NCI-H2196 treated with DMSO at 0.1 percent for 48 hours (cell line): Measurements from ENCODE around the gene P3H3.

Experiments
- DNase-seq: peaks from one replicate; lab custom pipeline; 2025; ENCODE audit not compliant: unreplicated experiment; lab: John Stamatoyannopoulos, UW

The P3H3 gene

DNA sequence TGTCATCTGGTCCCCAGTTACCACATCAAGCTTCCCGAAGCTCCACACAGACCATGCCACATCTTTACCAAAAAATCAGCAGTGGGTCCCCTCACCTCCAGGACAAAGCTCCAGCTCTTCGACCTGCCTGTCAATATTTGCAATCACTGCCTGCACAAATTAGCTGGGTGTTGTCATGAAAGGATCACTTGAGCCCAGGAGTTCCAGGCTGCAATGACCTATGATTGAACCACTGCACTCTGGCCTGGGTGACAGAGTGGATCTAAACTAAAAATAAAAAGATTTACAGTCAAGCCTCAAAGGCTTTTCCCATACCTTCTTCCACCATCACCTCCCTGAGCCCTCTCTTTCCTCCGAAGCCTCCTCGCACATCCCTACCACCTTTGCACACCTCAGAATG lies 31.6 kb upstream of the P3H3 start:
- DNase-seq: no peak

DNA sequence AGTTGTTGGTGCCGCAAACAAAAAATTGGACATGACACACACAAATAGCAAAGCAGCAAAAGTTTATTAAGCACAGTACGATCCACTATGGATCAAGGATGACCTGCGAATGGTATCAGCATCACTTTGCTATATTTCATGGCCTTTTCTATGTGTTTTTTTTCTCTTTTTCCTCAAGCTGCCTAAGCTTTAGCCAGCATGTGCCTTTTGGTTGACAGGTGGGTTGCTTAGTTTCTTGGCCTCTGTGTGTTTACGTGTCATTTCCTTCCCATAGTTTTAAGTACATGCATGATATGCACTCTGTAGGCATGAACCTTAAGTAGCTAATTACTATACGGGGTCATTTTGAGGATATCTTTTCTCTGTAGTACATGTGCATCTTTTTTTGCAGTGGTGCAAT lies 29.1 kb upstream of the P3H3 start:
- no peak for DNase-seq

DNA sequence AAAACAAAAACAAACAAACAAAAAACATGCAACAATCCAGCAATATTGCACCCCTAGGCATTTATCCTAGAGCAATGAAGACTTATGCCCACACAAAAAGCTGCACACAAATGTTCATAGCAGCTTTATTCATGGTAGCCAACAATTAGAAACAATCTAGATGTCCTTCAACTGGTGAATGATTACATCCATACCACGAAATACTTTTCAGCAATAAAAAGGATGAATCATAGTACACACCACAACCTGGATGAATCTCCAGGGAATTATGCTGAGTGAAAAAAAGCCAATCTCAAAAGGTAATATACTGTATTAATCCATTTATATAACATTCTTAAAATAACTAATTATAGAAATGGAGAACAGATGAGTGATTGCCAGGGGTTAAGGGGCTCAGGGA lies 21.0 kb upstream of the P3H3 start:
- no peak for DNase-seq

DNA sequence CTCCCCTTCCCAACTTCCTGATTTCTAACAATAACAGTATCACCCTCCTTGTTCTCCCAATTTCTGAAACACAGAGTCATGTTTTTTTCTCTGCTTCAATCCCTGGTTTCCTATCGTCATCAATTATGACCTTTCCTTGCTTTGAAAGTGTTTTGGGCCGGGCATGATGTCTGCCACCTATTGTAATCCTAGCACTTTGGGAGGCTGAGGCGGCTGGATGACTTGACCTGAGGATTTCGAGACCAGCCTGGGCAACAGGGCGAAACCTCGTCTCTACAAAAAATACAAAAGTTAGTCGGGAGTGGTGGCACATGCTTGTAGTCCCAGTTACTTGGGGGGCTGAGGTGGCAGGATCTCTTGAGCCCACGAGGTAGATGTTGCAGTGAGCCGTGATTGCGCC lies 19.2 kb upstream of the P3H3 start:
- DNase-seq: no peak

DNA sequence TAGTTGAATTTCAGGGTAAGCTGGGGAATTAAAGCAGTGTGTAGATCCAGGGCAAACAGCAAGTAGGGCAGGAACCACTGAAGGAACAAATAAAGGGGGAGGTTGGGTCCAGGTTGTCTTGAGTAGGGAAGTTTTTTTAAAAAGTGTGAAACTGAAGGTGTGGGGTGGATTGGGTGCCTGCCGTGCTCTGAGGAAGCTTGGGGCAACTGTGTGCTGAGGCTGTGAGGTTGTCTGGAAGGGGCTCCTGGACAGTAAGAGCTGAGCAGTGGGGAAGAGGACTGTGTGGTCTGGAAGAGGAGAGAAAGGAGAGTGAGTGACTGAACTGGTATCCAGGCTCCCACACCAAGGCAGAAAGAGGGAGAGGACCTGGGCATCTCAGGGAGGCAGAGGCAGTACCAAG lies 17.4 kb upstream of the P3H3 start:
- no peak for DNase-seq

DNA sequence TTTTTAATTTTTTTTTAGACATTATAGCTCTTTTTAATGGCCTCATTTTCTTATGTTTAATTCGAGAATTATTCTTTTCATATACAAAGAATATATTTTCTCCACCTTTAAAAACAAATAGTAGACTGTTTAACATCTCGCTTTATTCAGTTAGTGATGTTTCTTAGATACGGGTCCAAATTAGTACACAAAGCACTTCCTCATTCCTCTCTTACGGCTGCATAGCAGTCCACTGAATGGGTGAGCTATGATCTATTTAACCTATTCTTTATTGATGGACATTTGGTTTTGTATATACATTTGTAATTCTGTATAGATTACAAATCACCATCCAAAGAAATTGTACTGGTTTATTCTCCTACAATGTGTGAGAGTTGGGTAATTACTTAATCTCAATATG lies 14.8 kb upstream of the P3H3 start:
- DNase-seq: no peak

DNA sequence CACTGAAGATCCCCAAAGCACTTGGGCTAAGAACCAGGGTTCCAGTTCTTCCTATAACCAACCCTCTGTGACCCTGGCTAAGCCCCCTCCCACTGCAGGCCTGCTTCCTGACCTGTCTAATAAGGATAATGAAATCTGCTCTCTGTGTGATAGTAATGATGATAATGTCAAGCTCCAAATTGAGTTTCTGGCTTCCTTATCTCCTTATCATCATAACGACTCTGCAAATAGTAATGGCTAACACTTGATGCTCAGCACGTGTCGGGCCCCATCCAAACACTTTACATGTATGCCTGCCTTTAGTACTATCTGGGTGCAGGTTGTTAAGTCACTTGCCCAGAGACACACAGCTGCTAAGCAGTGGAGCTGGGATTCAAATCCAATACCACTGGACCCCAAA lies 11.6 kb upstream of the P3H3 start:
- DNase-seq: no peak

DNA sequence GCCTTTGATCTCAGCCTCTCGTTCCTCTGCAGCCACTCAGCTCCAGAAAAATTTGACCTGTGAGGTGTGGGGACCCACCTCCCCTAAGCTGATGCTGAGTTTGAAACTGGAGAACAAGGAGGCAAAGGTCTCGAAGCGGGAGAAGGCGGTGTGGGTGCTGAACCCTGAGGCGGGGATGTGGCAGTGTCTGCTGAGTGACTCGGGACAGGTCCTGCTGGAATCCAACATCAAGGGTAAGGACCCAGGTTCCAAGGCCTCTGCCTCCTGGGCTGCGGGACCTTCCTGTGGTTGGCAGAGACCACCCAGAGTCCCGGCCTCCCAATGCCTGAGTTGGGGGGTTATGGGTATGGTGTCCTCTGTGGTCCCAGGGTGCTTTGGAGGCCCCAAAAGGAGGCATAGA lies 11.1 kb upstream of the P3H3 start:
- DNase-seq: no peak

DNA sequence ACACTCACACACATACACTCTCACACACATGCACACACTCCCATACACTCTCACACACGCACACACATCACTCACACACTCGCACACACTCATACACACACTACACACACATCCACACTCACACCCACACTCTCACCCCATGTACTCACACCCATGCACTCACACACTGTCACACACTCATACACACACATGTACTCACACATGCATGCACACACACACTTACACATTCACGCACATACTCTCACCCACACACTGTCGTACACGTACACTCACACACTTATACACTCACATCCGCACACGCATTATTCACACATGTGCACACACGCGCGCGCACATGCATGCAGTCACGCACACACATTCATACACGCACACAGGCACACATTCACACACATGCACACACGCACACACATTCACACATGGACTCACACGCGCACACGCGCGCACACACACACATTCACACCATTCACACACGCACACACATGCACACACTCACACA lies 10.5 kb upstream of the P3H3 start:
- no peak for DNase-seq

DNA sequence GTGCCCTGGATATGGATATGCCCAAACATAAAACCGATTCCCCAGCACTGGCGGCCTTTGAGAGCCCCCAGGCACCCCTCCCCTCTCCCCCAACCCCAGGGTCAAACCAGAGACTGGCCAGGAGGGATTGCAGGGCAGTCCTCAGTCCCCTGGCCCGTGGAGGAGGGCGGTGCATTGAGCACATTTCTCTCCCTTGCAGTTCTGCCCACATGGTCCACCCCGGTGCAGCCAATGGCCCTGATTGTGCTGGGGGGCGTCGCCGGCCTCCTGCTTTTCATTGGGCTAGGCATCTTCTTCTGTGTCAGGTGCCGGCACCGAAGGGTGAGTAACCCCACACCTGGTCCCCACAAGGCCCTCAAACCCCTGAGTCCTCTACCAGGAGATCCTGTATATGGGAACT lies 10.0 kb upstream of the P3H3 start:
- DNase-seq: no peak

DNA sequence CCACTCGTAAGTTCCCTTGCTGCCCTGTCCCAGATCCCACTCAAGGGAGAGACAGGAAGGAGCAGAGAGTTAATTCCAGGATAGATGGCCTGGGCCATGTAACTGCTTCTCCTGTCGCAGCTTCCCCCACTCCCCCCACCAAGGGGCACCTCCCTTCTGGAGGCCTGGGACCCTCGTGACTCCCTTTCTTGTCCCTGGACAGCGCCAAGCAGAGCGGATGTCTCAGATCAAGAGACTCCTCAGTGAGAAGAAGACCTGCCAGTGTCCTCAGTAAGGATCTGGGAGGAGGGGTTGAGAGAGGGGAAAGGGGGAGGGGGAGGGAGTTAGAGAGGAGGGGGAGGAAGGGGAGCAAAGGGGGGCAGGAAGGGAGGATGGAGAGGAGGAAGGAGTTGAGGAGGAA lies 9.6 kb upstream of the P3H3 start:
- no peak for DNase-seq

DNA sequence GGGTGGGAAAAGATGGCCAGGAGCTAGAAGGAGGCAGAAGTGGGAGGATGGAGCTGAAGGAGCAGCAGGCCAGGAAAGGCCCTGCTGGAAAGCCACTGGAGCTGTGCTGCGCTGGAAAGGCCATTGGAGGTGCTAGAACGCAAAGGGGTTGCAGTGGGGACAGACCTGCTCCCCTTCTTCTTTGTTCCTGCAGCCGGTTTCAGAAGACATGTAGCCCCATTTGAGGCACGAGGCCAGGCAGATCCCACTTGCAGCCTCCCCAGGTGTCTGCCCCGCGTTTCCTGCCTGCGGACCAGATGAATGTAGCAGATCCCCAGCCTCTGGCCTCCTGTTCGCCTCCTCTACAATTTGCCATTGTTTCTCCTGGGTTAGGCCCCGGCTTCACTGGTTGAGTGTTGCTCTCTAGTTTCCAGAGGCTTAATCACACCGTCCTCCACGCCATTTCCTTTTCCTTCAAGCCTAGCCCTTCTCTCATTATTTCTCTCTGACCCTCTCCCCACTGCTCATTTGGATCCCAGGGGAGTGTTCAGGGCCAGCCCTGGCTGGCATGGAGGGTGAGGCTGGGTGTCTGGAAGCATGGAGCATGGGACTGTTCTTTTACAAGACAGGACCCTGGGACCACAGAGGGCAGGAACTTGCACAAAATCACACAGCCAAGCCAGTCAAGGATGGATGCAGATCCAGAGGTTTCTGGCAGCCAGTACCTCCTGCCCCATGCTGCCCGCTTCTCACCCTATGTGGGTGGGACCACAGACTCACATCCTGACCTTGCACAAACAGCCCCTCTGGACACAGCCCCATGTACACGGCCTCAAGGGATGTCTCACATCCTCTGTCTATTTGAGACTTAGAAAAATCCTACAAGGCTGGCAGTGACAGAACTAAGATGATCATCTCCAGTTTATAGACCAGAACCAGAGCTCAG lies 8.8 kb upstream of the P3H3 start:
- no peak for DNase-seq

DNA sequence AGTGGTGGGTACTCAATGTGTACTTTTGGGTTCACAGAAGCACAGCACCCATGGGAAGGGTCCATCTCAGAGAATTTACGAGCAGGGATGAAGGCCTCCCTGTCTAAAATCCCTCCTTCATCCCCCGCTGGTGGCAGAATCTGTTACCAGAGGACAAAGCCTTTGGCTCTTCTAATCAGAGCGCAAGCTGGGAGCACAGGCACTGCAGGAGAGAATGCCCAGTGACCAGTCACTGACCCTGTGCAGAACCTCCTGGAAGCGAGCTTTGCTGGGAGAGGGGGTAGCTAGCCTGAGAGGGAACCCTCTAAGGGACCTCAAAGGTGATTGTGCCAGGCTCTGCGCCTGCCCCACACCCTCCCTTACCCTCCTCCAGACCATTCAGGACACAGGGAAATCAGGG lies 8.0 kb upstream of the P3H3 start:
- no peak for DNase-seq

DNA sequence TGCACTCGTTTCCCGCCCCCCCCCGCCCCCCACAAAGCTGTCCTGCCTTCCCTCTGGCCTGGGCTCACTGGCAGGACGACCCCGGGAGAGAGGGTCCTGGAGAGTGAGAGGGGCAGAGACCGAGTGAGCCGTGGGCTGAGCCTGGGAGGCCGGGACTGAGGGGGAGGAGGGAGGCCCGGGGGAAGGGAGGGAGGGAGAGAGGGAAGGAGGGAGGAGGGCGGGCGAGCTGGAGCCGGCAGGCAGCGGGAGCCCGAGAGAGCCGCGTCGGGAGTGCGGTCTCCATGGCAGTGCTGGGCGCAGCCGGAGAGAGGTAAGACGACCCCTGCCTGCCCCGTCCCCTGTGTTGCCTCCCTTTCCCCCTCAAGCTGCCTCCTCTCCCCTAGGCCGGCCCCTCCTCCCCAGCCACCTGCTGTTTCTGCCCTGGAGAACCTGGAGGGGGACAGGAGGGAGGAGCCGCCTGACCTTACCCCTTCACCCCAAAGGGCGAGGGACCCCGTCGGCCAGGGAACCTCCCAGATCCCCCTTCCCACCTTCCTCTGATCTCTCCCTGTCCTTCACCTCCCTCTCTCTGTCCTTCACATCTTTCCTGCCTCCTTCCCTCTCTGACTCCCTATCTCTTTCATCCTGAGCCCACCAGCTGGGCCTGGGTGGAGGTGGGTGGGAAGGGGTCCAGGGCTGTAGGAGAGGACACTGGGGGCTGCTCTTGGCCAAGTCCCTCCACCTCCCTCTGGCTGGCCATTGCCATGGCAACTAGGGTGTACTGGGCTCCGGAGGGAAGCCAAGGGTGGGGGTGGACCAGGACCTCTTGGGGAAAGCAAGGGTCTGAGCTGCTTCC lies 6.4 kb upstream of the P3H3 start, which contains the start of gene GPR162:
GPR162 (plus strand) TSS at position 231 of the 835 bp plus-strand sequence. CDS start 2,078 bp downstream, outside the sequence.
- DNase-seq: peak; percentile 31

DNA sequence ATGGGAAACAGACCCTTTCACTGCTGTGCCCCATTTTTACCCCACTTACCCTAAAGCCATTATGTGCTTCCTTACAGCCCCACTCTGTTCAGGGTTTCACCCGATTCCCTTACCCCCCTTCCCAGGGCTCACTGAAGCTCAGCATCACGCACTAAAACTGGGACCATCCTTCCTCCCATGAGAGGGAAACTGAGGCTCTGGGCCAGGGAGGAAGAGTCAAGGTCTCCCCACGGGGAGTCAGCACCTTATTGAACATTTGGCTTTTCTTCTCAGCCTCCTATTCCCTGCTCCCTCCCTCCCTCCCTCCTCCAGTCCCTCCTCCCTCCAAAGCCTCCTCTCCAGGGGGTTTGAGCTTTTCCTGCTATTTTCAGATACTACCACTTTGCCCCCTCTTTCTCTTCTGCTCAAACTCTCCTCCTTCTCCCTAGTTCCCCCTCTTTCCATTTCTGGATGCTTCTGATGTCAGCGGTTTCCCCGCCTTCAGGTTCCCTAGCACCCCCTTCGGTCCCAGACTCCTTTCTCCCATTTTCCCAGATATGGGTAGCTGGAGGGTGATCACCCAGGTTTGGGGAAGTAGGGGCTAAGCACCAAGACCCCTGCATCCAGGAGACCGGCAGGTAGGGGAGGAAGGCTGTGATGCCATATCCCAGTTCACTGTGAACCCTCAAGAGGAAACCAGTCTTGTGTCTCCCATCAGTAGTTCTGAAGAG lies 5.6 kb upstream of the P3H3 start:
- DNase-seq: no peak

DNA sequence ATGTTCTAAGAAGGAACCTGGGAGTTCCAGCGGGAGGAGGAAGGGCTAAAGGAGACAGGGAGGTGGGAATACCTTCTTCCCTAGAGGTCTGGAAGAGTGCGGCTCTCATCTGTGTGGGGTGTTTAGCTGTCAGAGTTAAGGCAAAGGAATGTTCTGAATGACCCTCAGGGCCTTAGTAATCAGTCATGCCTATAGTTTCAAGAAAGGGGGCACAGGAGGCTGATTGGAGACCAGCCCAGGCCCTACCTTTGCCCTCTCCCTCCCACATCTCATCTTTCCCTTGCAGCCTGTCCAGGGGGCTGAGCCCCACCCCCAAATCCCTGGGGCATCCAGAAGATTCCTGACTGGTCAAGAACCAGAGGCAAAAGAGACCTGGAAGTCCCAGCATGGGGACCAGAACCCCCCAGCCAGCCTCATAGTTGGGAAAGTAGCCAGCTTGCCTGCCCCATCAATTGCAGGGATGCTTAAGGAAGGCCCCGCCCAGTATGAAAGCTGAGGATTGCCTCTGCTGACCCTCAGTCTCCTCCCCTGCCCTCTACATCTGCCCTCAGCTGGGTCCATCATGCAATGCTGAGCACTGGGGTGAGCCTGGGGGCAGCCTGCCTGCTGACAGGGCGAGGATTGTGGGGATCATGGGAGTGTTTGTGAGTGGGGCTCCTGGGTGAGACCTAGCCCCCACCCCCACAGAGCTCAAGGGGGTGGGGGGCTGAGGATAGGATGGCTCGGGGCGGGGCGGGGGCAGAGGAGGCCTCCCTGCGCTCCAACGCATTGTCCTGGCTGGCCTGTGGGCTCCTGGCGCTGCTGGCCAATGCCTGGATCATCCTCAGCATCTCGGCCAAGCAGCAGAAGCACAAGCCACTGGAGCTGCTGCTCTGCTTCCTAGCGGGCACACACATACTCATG lies 4.8 kb upstream of the P3H3 start:
- DNase-seq: no peak

DNA sequence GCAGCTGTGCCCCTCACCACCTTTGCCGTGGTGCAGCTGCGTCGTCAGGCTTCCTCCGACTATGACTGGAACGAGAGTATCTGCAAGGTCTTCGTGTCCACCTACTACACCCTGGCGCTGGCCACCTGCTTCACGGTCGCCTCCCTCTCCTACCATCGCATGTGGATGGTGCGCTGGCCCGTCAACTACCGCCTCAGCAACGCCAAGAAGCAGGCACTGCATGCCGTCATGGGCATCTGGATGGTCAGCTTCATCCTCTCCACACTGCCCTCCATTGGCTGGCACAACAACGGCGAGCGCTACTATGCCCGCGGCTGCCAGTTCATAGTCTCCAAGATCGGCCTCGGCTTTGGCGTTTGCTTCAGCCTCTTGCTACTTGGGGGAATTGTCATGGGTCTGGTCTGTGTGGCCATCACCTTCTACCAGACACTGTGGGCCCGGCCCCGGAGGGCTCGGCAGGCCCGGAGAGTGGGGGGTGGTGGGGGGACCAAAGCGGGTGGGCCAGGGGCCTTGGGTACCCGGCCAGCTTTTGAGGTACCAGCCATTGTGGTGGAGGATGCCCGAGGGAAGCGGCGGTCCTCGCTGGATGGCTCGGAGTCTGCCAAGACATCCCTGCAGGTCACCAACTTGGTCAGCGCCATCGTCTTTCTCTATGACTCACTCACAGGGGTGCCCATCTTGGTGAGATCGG lies 4.0 kb upstream of the P3H3 start:
- DNase-seq: no peak

DNA sequence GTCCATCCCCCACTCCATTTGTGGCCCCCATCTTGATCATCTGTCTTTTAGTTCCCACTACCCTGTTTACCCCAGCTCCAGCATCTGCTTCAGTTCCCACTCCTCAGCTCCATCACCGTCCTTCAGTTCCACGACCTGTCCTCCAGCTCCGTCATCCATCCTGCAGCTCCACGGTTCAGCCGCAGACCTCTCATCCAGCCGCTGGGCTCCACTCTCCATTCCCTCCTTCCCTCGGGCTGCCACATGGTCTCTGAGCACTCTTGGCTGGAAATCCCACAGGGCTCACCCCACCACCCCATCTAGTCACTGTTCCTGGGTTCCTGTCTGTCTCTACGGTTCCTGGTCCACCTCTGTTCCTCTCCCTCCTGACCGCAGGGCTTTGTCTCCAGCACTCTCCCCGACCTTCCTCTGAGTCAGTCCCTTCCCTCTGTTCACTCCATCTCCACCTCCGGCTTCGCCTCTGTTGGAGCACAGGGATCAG lies 3.3 kb upstream of the P3H3 start:
- DNase-seq: no peak

DNA sequence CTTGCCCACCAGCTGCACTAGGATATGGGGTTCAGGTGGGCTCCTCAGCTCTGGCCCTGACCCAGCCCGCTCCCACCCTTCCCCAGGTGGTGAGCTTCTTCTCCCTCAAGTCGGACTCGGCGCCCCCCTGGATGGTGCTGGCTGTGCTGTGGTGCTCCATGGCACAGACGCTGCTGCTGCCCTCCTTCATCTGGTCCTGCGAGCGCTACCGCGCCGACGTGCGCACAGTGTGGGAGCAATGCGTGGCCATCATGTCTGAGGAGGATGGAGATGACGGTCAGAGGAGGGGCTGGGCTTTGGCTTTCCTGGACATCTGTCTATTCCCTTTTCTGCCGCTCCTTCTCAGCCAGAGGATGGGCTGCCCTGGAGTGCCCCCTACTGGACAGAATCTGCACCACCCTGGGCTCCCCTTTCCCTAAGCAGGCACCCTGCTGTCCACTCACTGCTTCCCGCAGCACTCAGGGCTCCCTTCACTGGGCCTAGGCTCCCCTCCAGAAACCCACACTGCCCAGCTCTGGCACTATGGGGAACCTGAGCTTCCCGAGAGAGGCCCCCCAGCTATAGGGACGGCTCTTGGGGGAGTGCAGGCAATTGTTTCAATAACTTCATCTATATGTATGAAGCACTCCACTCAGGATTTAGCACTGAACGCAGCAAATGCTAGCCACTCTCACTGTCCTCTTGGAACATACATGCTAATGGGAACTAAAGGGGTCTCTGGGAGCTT lies 2.6 kb upstream of the P3H3 start:
- peak; percentile 35 for DNase-seq
